GM12864 (cell line): ENCODE data around the gene DEUP1.

Experiments used
- DNase-seq: peaks from one replicate; pipeline ENCODE4 v3.0.0-alpha.2; 2011; ENCODE audit warnings: low read depth
- H3K4me3 ChIP-seq: 2 replicates; pipeline ENCODE4 v1.5.1; 2011; ENCODE audit warnings: mild to moderate bottlenecking, low read depth, low read length, control low read depth
- TF ChIP-seq, protein P1 (sequence below): IDR thresholded peaks from 2 replicates; pipeline ENCODE4 v1.5.1; 2011; ENCODE audit warnings: low read depth, mild to moderate bottlenecking, moderate library complexity, low read length, control low read depth, inconsistent platforms; ENCODE audit errors: missing control alignments

DEUP1 gene

DNA sequence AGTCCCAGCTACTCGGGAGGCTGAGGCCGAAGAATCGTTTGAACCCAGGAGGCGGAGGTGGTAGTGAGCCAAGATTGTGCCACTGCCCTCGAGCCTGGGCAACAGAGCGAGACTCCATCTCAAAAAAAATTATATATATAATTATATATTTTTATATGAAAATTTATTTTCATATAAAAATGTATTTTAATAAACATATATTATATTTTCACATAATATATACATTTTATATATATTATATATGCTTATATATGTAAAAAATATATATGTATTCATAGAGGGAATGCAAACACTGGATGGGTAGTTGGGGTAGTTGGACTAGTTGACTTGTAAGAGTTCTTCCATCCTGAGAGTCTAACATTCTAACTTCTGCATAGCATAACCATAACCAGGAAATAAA lies 20.3 kb downstream of the DEUP1 start:
- DNase-seq, result no peak
- TF ChIP-seq, protein P1, sequence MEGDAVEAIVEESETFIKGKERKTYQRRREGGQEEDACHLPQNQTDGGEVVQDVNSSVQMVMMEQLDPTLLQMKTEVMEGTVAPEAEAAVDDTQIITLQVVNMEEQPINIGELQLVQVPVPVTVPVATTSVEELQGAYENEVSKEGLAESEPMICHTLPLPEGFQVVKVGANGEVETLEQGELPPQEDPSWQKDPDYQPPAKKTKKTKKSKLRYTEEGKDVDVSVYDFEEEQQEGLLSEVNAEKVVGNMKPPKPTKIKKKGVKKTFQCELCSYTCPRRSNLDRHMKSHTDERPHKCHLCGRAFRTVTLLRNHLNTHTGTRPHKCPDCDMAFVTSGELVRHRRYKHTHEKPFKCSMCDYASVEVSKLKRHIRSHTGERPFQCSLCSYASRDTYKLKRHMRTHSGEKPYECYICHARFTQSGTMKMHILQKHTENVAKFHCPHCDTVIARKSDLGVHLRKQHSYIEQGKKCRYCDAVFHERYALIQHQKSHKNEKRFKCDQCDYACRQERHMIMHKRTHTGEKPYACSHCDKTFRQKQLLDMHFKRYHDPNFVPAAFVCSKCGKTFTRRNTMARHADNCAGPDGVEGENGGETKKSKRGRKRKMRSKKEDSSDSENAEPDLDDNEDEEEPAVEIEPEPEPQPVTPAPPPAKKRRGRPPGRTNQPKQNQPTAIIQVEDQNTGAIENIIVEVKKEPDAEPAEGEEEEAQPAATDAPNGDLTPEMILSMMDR, result no peak
- no peak overlapping the region for H3K4me3 ChIP-seq

- no peak overlapping the region for H3K4me3 ChIP-seq
- DNase-seq, result no peak
- TF ChIP-seq, protein P1, result no peak
Measured at GRCh38 chr11:93359396-93359795, 28.9 kb downstream of the DEUP1 start.

DNA sequence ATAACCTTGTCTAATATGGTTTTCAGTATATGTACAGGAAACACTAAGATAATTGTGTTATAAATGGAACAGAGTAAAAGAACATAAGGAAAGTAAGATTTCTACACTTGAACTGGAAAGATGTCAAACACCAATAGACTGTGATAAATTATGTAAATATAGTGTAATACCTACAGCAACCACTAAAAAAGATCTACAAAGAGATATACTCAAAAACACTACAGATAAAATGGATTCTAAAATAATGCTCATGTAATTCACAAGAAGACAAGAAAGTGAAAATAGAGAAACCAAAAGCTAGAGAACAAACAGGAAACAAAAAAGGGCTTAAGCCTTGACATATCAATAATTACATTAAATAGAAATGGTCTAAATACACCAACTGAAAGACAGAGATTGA lies 30.9 kb downstream of the DEUP1 start:
- TF ChIP-seq, protein P1, result no peak
- no peak for DNase-seq
- H3K4me3 ChIP-seq, result no peak overlapping the region

GRCh38 chr11:93368022-93368421 lies 37.5 kb downstream of the DEUP1 start:
- no peak for DNase-seq
- TF ChIP-seq, protein P1, result no peak
- H3K4me3 ChIP-seq, result no peak overlapping the region

GRCh38 chr11:93370260-93370659 lies 39.7 kb downstream of the DEUP1 start:
- no peak for DNase-seq
- H3K4me3 ChIP-seq, result no peak overlapping the region
- TF ChIP-seq, protein P1, result no peak

DNA sequence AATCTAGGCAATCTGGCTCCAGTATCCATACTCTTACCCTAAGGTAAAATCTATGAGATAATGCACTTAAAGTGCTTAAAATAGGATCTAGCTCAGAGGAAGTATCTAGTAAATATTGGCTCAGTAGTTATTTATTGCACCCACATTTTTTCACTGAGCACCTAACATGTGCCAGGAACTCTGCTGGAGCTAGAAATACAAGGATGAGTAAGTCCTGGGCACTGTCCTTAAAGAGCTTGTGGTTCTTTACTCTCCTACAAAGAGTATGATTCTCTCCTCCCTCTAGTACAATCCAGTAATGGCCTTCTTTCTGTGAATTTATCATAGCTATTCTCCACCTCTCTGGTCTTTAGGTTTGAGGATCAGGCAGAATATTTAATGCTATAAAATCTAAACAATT lies 59.2 kb downstream of the DEUP1 start:
- no peak for DNase-seq
- TF ChIP-seq, protein P1, result no peak

DNA sequence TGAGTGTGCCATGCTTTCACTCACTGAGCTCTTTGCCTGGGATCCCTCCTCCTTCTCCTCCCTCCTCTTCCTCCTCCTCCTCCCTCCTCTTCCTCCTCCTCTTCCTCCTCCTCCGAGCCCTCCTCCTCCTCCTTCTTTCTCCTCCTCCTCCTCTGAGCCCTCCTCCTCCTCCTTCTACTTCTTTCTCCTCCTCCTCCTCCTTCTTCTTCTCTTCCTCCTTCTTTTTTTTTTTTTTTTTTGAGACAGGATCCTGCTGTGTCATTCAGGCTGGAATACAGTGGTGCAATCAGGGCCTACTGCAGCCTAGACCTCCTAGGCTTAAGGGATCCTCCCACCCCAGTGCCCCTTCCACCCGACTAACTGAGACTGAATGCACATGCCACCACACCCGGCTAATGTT lies 62.3 kb downstream of the DEUP1 start:
- no peak for DNase-seq
- no peak overlapping the region for H3K4me3 ChIP-seq
- TF ChIP-seq, protein P1, result no peak

More for the DNA sequence above, 59.2 kb downstream of the DEUP1 start:
- no peak overlapping the region for H3K4me3 ChIP-seq
